Peyer's patch (tissue), 4 donors: ENCODE results near the gene MUTYH. TPM values are rescaled to one million over a fixed set of nuclear protein-coding genes. Genes with fewer than 3 reads are reported as not detected.

Experiments used
- DNase-seq, 3 donors: peaks; one replicate each; pipeline ENCODE4 v3.0.0-alpha.2; 2017 to 2019
- H3K27ac ChIP-seq, 4 donors: fragments of 200-600 bp; sonication (generic); one replicate each; pipeline ENCODE4 v1.5.1; 2016 to 2019
- H3K27me3 ChIP-seq, 2 donors: fragments of 200-600 bp; sonication (generic); one replicate each; pipeline ENCODE4 v1.5.1; 2019
- H3K36me3 ChIP-seq, 3 donors: fragments of 200-600 bp; sonication (generic); one replicate each; pipeline ENCODE4 v1.5.1; 2016 to 2019
- H3K4me1 ChIP-seq, 4 donors: fragments of 200-600 bp; sonication (generic); one replicate each; pipeline ENCODE4 v1.5.1; 2016 to 2019
- H3K4me3 ChIP-seq, 4 donors: fragments of 200-600 bp; sonication (generic); 1 replicate in 3 of 4; 2 replicates in 1 of 4; pipeline ENCODE4 v1.5.1; 2016 to 2019; ENCODE audit warnings: mild to moderate bottlenecking in 1 of 4
- H3K9me3 ChIP-seq, 4 donors: fragments of 200-600 bp; sonication (generic); one replicate each; pipeline ENCODE4 v1.5.1; 2016 to 2019; ENCODE audit warnings: mild to moderate bottlenecking in 1 of 4
- CTCF ChIP-seq, 6 experiments: fragments of 450-650 bp in 4 of 6; fragments of 200-600 bp in 2 of 6; sonication (generic) in 1 of 6; IDR thresholded peaks; one replicate each; pipeline ENCODE4 v1.5.1; 2017 to 2019; ENCODE audit warnings: antibody characterized with exemption in 6 of 6, mild to moderate bottlenecking in 3 of 6, moderate library complexity in 1 of 6
- POLR2A ChIP-seq, 2 donors: fragments of 450-650 bp; IDR thresholded peaks; one replicate each; pipeline ENCODE4 v1.5.1; 2017; ENCODE audit warnings: antibody characterized with exemption in 2 of 2, mild to moderate bottlenecking in 2 of 2, moderate library complexity in 2 of 2
- total RNA-seq, 4 donors: library from RNA; depleted of rRNA; stranded (reverse); fragments of >200 nt; gene quantifications; one replicate each; pipeline ENCODE4 v1.1.0, GENCODE V29; 2016

The MUTYH gene
- total RNA-seq, 4 donors from 2014 or later = 28.1 to 73.1 (median 50.7) TPM

DNA sequence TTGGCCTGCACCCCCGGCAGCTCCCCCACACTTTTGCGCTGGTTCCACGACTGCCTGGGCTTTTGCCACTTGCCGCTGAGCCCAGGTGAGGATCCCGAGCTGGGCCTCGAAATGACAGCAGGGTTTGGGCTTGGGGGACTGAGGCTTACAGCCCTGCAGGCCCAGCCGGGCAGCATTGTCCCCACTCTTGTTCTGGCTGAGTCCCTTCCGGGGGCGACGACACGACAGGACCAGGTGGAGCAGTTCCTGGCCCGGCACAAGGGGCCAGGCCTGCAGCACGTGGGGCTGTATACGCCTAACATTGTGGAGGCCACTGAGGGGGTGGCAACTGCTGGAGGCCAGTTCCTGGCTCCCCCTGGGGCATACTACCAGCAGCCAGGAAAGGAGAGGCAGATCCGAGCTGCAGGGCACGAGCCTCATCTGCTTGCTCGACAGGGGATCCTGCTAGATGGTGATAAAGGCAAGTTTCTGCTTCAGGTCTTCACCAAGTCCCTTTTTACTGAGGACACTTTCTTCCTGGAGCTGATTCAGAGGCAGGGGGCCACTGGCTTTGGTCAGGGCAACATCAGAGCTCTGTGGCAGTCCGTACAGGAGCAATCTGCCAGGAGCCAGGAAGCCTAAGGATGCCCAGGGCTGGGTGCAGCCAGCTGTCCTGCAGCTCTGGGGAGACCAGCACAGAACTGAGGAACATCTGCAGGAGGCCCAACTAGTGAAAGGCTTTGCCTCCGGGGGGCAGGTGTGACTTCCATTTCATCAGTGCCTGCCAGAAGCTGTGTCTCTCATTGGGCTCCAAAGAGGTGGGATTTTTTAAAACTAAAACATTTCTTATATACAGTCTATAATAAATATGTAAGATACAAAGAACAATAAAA is 12.4 kb downstream of the MUTYH start:
- peak overlapping the region in 3 of 4 donors; percentile 60 to 67 (median 64) for H3K4me3 ChIP-seq
- H3K4me1 ChIP-seq = peaks cover 0 to 19% (median 6%) of the 10 kb centered on the region in 4 donors
- peak overlapping the region in 2 of 4 donors; percentile 2 to 66 for H3K27ac ChIP-seq
- no peaks in the 10 kb centered on the region for H3K9me3 ChIP-seq
- DNase-seq = no peak
- H3K36me3 ChIP-seq = peaks cover 0 to 34% (median 0%) of the 10 kb centered on the region in 3 donors
- H3K27me3 ChIP-seq = no peaks in the 10 kb centered on the region
- no peak for TF ChIP-seq POLR2A (IDR thresholded peaks at IDR 0.05)
- TF ChIP-seq CTCF (IDR thresholded peaks at IDR 0.05) = no peak

- Histone ChIP-seq H3K36me3 (peaks cover 0 to 26% (median 0%) of the 10 kb centered on the region in 3 donors), H3K27me3 (no peaks in the 10 kb centered on the region), H3K4me1 (peaks cover 0 to 19% (median 6%) of the 10 kb centered on the region in 4 donors), H3K27ac (peak within 1 kb of the TSS in 2 of 4 donors; percentile 2 to 66), H3K4me3 (peak within 1 kb of the TSS; percentile 43 to 67 (median 62)), H3K9me3 (no peaks in the 10 kb centered on the region)
- TF ChIP-seq POLR2A (IDR thresholded peaks at IDR 0.05) (no peak), CTCF (IDR thresholded peaks at IDR 0.05) (no peak)
- peak; percentile 66 to 81 (median 74) for DNase-seq
Observed at GRCh38 chr1:45326627-45327623, 13.3 kb downstream of the MUTYH start, which contains the start of gene HPDL. TSS of gene HPDL (plus strand) at chr1:45326895. CDS start at chr1:45327149, 254 bp downstream.

GRCh38 chr1:45325851-45326506 is 14.3 kb downstream of the MUTYH start:
- Histone ChIP-seq H3K4me3 (peak overlapping the region in 2 of 4 donors; percentile 64 to 67), H3K9me3 (no peaks in the 10 kb centered on the region), H3K27ac (no peak overlapping the region), H3K36me3 (peaks cover 0 to 16% (median 0%) of the 10 kb centered on the region in 3 donors), H3K4me1 (peaks cover 0 to 19% (median 6%) of the 10 kb centered on the region in 4 donors), H3K27me3 (no peaks in the 10 kb centered on the region)
- no peak for DNase-seq
- no peak for TF ChIP-seq POLR2A (IDR thresholded peaks at IDR 0.05)
- no peak for TF ChIP-seq CTCF (IDR thresholded peaks at IDR 0.05)

DNA sequence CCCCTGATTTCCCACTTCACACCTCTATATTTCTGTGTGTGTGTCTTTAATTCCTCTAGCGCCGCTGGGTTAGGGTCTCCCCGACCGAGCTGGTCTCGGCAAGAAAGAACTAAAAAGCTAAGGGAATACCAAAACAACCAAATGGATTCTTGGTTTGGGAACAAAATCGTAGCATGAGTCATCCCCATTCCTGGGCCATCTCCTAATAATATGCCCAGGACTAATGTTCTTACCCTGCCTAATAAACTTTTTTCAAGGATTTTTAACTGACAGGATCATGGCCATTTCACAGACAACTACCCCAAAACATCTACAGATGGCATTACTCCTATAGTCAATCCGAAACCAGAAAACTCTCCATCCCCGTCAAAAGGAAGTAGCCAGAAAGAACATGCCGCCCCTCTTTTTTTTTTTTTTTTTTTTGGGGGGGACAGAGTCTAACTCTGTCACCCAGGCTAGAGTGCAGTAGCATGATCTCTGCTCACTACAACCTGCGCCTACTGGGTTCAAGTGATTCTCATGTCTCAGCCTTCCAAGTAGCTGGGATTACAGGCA is 17.7 kb downstream of the MUTYH start:
- H3K4me1 ChIP-seq = peaks cover 0 to 13% (median 5%) of the 10 kb centered on the region in 4 donors
- H3K27me3 ChIP-seq = no peaks in the 10 kb centered on the region
- no peak overlapping the region for H3K4me3 ChIP-seq
- H3K36me3 ChIP-seq = no peaks in the 10 kb centered on the region
- DNase-seq = no peak
- no peak for TF ChIP-seq POLR2A (IDR thresholded peaks at IDR 0.05)
- no peaks in the 10 kb centered on the region for H3K9me3 ChIP-seq
- H3K27ac ChIP-seq = no peak overlapping the region

GRCh38 chr1:45321444-45321843 is 18.8 kb downstream of the MUTYH start:
- peak in 1 of 3 donors; percentile 2 for DNase-seq
- no peak overlapping the region for H3K4me3 ChIP-seq
- H3K4me1 ChIP-seq = peaks cover 0 to 1% (median under 1%) of the 10 kb centered on the region in 4 donors
- H3K27ac ChIP-seq = no peak overlapping the region
- no peaks in the 10 kb centered on the region for H3K27me3 ChIP-seq
- no peaks in the 10 kb centered on the region for H3K9me3 ChIP-seq
- no peaks in the 10 kb centered on the region for H3K36me3 ChIP-seq
- TF ChIP-seq POLR2A (IDR thresholded peaks at IDR 0.05) (no peak), CTCF (IDR thresholded peaks at IDR 0.05) (no peak)
